GM18870 (cell line): ENCODE results near the gene OSR1.
"Not testable (repeated sequence)": the region's sequence is repeated elsewhere in the genome, so short reads cannot be mapped to it uniquely, and the experiment has no call there.

ENCODE experiments used
- ATAC-seq: cut with Tn5 transposase; IDR thresholded peaks from one replicate; pipeline ENCODE4 v1.9.1; 2021; ENCODE audit warnings: moderate library complexity; ENCODE audit not compliant: unreplicated experiment

OSR1 gene

DNA sequence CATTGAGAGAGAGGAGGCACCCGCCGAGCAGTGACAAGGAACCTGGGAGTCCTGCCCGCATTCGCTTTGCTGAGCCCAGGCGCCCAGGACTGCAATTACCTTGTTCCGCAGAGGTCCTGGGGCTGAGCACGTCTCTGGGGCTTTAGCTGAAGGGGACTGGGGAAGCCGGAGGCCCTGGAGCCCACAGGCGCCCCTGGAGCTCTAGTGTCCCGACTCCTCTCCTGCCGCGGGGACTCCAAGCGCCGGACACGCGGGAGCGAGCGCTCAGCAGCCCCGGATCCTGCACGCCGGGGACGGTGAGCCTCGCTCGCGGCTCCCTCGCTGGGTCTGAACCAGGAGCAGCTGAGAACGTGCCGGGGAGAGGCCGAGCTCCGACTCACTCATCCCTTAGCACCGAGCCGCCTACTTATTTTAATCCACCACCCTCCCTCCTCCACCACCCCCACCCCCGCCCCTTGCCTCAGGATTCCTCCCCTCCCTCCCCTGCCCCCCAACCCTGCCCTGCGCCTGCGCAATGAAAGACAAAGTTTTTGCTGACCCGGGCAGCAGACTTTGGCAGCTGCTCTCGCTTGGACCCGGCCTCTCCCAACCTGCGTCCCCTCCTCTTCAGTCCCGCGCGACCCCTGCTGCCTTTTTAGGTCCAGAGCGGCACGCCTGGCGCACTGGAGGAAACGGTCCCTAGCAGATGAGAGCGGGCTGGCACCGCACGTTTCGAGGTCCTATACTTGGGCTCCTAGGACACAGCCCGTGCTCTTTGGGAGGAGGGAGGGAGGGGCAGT is at the start of gene OSR1:
TSS of gene OSR1 (minus strand) at position 382 of the 779 bp plus-strand sequence. CDS start 4,818 bp downstream, outside the sequence.
- no peak for ATAC-seq

DNA sequence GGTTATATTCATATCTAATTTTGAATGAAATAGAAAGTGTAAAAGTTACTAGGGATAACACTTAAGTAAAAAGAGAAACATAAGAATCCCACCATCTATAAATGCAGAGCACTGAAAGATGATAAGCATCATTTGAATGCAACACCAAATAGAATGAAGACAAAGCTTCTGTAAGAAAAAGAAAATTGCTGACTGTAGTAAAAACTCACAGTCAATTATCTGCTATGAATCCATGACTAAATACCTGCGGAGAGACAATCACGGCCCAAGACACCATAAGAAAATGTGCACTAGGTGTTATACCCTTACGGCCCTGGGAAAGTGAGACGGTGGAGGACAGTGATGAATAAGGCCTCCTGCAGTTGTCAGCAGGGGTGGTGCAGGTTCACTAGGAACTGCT is 45.4 kb upstream of the OSR1 start:
- no peak for ATAC-seq

DNA sequence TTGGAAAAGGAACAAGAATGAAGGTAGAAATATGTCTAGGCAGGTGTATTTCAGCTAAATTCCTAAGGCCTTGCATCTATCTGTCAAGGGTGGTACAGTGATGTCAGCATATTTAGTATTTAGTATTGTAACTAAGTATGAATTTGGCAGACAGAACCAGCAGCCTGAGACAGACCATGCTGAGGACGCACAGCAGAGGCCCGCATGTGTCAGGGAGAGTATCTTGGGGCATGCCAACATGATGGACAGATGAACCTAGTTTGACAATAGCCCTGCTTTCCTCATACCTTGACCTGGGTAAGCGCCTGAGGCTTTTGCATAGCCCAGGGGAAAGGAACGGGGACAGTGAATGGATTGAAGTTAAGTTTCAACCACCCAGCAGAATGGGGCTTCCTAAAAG is 33.8 kb upstream of the OSR1 start:
- no peak for ATAC-seq

DNA sequence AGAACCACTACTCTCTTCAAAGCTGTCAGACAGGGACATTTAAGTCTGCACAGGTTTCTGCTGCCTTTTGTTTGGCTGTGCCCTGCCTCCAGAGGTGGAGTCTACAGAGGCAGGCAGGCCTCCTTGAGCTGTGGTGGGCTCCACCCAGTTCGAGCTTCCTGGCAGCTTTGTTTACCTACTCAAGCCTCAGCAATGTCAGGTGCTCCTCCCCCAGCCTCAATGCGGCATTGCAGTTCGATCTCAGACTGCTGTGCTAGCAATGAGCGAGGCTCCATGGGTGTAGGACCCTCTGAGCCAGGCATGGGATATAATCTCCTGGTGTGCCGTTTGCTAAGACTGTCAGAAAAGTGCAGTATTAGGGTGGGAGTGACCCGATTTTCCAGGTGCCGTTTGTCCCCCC is 31.0 kb upstream of the OSR1 start:
- not testable (repeated sequence) for ATAC-seq

DNA sequence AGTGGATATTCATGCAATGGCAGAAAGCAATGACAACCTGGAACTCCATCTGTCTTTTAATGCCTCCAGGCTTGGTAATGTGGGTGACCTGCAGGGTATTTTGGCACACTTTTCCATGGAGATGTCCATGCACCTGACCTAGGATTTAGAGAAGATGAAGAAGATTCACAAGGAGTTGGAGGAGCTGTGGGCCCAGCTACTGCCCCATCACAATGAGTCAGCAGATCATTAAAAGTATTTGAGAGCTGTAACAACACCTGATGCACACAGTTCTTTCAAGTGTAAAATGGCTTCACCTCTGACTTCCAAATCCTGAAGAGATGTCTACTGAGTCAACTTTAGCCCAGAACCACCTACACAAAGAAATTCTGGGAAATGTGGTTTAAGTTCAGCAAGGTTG is 22.1 kb upstream of the OSR1 start:
- ATAC-seq, result no peak

DNA sequence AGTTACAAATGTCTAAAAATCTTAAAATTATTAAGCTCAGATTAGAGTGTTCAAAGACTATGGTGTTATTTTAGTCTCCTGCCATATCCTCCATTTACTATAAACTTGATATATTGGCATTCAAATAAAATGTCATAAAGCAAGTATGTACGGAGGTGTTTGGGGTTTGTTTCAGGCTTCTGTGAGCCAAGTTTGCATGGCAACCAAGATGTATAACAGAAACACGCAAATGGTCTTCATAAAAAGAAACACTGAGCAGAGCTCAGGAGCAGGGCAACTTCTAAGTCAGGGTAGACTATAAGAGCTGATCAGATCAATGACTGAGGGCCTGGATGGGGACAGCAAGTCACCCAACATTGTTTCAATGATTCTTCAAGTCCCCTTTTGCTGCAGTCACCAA is 20.5 kb upstream of the OSR1 start:
- no peak for ATAC-seq

DNA sequence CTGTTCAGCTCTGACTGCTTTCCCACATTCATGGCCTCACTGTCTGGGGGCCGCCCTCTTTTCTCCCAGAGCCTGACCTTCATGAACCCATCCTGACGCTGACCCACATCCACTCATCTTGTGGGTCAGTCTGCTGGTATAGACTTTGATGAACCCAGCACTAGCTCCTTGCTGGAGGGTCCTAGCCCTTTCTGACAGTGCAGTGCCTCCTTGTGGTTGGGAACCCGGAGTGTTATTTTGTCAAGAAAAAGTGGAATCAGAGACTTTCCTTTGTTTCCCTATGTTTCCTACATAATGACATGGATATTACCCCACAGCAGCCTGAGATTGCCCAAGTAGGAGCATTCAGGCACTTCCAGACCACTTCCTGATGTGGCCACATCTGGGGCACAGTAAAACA is 19.3 kb upstream of the OSR1 start:
- ATAC-seq, result no peak

DNA sequence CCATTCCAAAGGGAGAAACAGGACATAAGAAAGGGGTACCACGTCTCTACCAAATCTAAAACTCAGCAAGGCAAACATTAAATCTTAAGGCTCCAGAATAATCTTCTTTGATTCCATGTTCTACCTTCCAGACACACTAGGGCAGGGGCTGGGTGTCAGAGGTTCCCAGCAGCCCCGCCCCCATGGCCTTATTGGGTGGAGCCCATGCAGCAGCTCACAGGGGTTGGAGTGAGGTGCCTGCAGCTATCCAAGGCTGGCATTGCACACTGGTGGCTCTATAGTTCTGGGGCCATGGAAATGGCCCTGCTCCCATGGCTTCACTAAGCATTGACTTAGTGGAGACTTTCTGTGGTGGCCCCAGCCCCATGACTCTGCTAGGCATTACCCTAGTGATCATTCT is 14.9 kb upstream of the OSR1 start:
- no peak for ATAC-seq

DNA sequence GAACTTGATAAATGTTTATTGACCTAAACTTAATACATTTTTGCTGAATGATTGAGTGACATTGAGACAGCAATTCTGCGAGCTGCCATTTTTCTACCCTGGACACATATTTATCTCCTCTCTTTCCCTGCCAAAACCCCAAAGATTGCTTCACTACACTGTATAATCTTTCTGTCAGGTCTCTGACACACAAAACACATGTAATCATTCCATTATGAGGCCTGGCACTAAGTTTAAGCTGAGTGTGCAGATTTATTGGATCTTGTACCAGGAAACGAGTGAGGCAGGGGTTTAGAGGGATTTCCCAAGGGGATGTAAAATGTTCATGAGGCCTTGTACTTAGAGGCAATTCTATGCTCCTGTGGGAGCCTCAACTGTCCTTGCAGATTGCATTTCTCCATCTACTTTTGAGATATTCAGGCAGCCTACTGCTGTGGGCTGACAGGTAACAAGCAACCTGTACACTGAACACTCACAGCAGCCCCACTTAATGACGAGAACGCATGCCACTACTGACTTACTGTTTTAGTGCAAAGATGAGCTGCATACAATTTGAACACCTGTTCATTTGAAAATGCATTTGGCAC is 13.7 kb upstream of the OSR1 start:
- no peak for ATAC-seq

DNA sequence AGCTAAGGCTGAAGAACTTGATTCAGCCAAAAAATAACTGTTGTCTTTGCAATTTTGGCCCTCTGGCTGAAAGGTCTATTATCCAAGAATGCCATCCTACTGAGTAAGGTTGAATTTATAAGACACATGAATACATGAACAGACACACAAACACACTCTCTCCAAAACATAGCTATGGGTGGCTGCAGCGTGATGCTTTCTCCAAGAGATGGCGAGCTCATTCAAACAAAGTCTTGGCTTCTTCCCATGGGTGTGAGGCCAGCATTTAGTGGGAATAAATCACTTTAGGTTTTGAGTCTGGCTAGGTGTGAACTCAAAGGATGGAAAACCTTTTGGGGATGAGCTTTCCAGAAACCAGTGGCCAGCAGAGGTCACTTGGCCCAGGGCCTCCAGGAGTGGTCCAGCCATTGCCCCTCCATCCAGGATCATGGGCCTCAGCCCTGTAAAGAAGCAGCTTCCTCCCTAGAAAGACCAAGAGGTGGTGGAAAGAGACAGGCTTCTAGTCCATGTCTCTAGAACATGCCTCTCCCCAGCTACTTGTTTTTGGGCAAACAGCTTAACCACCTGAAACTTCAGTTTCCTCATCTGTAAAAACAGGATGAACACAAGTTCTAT is 11.0 kb upstream of the OSR1 start:
- no peak for ATAC-seq

DNA sequence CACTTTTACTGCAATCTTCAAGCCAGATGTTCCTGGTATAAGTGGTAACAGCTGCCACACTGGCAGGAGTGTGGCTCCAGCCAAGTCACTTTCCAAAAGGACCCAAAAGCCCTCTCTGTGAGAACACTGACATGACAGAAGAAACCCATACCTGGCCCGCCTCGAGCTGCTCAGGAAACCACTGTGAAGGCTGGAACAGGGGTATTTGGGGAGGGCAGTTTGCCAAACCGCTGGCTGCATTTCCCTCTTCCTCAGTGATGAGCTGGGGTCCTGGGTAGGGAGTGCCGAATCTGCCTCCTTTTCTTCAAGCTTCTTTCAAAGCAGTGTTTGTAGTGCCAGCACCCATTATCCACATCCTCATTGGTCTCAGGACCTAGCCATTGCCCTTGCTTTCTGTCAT is 10.3 kb upstream of the OSR1 start:
- no peak for ATAC-seq

DNA sequence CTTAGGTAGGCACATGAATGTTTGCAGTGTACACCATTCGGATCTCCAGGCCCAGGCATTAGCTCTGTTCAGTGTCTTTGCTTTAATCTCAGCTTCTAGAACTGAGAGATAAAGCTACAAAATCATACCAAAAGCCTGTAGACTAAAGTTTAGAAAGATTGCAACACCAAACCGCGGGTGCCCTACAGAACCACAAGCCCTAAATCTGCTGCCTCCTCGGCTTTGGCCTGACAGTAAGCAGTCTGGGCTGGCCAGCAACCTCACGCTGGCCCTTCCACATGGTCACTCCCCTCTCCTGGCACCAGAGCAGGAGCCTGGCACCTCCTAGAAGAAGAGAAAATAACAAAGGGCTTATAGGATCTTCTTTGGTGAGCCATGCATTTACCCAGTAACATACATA is 8.9 kb upstream of the OSR1 start:
- no peak for ATAC-seq

DNA sequence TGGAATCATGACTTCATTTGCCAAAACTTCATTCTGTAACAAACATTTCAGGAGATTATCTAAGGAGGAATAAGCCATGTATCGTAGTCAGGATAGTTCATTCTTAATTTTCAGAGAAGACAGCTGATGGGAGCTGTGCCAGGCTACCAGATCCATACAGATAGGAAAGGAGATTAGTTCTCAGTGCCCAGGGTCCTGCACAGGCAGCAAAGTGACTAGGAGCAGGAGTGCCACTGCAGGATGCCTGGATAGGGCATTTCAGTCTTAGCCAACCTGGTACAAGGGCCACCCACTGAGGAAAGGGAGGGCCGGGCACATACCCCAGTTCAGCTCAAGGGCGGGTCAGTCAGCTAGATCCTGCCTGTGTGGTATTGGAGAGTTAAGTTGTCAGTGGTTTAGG is 6.7 kb upstream of the OSR1 start:
- ATAC-seq, result no peak

DNA sequence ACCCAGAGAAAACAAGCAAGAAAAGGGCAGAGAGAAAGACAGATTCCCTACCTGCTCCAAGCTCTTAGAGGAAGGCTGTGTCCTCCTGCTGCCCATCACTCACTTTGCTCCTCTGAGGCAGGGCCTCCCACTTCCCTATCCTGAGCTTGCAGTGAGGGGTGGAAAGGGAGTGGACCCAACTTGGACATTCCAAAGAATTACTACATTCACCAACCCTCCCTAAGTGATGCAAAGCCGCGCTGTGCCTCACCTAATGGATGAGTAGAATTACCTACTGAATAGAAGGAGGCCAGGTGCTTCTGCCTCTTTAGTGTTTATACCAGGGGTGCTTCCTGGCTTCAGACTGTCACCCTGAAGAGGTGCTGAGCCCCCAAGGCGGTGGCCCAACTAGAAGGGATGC is 5.6 kb upstream of the OSR1 start:
- no peak for ATAC-seq

DNA sequence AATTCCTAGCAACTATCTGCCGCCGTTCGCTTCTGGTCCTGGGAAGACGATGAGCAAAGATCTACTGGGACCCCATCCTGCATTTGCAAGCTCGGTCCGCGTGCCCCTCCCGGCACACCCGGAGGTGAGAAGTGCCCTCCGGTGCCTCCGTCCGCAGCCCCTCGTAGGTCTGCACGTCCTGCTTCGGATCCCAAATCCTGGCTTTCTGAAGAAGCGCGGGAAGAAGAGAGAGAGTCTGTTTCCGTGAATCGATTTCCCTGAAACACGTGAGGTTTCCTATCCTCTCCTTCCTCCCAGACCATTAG is 5.0 kb upstream of the OSR1 start:
- ATAC-seq, result no peak

DNA sequence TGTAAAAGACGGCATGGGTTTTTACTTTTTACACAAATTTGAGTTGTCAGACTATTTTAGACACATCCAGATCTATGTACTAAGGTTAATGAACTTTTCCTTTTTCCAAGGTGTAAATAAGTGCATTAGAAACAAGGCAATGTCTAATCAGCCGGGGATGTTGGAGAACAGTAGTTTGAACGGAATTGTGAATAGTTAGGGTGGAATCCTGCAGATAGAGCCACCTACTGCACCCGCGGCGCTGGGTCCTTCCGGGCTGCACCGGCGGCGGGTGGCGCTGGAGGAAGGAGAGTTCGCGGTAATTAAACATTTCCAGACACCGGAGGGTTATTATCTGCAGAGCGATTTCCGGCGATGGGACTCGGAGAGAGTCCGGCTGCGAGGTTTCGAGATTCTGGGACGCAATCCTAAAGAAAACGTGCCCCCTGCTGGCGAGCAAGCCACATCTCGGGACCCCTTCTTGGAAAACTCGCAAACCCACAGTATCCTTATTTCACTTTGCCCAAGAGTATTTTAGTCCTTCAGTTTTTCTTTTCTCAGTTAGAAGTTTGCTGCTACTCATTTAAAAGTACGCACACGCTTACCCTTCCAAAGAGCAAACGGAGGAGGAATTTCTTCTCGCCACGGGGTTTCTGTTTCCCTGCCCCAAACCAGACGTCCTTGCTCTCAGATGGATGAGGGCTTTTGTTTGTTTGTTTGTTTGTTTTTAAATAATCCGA is 4.5 kb upstream of the OSR1 start:
- peak; percentile 50 for ATAC-seq

DNA sequence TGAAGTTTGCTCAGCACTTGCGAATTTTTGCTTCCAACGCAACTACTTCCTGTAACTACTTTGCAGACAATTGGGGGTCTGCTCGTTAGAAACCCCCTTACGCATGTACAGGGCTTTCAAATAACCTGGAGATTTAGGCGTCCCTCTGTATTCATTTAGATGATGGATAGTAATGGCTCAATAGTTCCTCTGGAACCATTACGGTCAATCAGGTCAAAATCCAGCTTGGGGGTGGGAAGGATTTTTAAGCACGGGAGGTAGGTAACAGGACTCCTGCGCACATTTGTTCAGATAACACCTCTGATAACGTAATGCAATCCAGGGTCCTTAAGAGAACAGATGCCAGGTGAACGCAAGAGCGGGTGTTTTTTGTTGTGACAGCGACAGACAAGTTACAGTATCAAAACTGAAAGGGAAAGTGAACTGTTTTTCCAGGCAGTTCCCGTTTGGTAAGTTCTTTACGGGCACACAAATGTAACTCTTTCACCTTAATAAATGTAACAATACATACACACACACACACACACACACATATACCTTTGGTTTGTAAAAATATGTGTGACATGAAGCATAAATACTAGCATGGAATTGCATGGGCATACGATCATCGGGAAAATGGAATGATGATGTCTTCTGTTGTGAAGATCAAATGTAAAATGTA is 3.8 kb upstream of the OSR1 start:
- ATAC-seq, result no peak

DNA sequence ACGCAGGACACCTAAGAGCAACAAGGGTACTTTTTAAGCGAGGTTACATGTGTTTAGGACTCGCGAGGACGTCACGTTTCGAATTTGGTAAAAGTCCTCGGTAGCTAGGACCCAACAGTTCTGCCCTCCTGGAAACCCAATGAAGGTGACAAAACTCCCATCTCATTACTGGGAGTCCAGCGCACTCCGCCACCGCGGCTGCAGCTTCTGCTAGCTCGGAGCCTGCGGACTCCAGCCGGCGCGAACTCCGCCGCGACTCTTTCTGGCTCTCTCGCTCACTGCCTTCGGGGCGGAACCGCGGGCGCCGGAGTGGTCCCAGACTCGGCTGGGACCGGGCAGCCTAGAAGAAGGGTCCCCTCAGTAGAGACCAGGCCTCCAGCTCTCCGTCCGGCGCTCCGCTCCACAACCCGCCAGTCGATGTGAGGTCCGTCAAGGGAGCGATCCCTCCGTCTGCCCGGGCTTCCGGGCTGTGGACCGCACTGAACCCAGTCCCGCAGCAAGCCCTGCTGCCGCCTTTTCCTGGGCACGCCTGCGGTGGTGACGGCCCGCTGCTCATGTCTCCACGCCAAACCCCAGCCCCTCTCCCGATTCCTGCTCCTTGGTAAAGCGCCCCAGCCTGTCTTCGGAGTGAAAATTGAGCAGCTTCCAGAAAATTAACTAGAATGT is 3.0 kb upstream of the OSR1 start:
- ATAC-seq, result no peak

DNA sequence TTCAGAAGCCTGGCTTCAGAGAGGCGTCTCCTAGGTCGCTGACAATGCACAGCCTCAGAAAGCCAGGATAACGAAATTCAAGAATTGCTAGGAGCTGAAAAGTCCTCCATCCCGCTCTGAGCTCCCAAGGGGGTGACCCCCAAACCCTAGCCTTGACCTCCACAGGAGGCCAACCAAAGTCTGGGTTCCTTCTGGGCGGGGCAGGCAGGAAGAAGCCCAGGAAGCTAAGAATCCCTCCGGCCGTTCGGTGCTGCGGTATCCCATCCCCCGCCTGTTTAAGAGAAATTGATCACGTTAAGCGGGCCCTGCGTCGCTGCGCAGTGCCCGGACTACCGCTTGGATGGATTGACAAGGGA is 2.5 kb upstream of the OSR1 start:
- no peak for ATAC-seq

DNA sequence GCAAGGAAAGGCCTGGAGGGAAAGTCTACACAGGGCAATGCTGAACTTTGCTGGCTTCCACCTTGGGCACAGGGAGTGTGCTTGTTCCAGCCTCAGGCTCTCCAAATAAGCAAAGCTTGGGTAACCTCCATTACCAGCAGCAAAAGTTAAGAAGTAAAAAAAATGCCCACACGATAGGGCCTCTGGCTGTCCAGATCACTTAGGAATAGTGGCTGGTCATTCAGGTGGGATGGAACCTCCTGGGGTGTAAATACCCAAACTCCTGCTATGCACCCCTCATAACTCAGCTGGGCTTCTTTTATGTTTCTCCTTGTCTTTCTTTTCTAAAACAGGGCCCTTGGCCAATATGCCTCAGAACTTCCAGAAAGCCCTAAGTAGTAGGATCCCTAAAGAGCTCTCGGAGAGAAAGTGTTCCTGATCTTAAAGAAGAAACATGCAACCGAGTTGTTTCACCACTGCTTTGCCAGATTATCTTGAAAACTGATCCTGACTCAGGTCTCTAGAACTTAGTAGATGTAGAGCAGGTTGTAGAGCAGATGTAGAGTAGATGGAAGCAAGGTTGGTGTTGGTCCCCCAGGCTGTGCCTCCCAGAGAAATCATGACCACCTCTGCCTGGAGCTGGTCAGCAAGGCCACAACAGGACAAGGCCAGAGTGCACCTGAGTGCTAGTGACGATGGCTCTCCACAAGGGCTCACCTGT is 2.0 kb upstream of the OSR1 start:
- no peak for ATAC-seq
